ENCODE results near the gene HSP90AB1. TPM values are rescaled to one million over a fixed set of nuclear protein-coding genes. Genes with fewer than 3 reads are reported as not detected.

HSP90AB1 gene
- total RNA-seq, 1 experiment from 2014 or later, result 1,925 TPM

GRCh38 chr6:44266347-44266746, 19.4 kb downstream of the HSP90AB1 start:
- DNase-seq (ENCODE audit: low read depth), result no peak

- DNase-seq (ENCODE audit: low read depth), result no peak
Measured at GRCh38 chr6:44267252-44267651, 20.4 kb downstream of the HSP90AB1 start.

GRCh38 chr6:44268095-44268628, 21.3 kb downstream of the HSP90AB1 start:
- DNase-seq (ENCODE audit: low read depth), result no peak

- DNase-seq (ENCODE audit: low read depth), result no peak
Measured at GRCh38 chr6:44269178-44269920, 22.4 kb downstream of the HSP90AB1 start.

- no peak for DNase-seq (ENCODE audit: low read depth)
Measured at GRCh38 chr6:44269921-44270525, 23.1 kb downstream of the HSP90AB1 start, which contains the start of gene TMEM151B. Gene TMEM151B, plus strand, starts transcription at chr6:44270450. Its CDS starts 293 bp downstream, at chr6:44270743.

GRCh38 chr6:44270526-44271405, 23.9 kb downstream of the HSP90AB1 start:
- DNase-seq (ENCODE audit: low read depth), result no peak

- DNase-seq (ENCODE audit: low read depth), result no peak
Measured at GRCh38 chr6:44271406-44271723, 24.5 kb downstream of the HSP90AB1 start.

GRCh38 chr6:44271914-44272313, 25.0 kb downstream of the HSP90AB1 start:
- DNase-seq (ENCODE audit: low read depth), result no peak

GRCh38 chr6:44272529-44272928, 25.6 kb downstream of the HSP90AB1 start:
- DNase-seq (ENCODE audit: low read depth), result no peak

GRCh38 chr6:44272999-44273566, 26.2 kb downstream of the HSP90AB1 start:
- DNase-seq (ENCODE audit: low read depth), result no peak

GRCh38 chr6:44273617-44274016, 26.7 kb downstream of the HSP90AB1 start:
- no peak for DNase-seq (ENCODE audit: low read depth)

- DNase-seq (ENCODE audit: low read depth), result no peak
Measured at GRCh38 chr6:44275271-44275748, 28.4 kb downstream of the HSP90AB1 start.

GRCh38 chr6:44275749-44276648, 29.1 kb downstream of the HSP90AB1 start:
- no peak for DNase-seq (ENCODE audit: low read depth)

GRCh38 chr6:44276667-44277640, 30.1 kb downstream of the HSP90AB1 start:
- no peak for DNase-seq (ENCODE audit: low read depth)

- no peak for DNase-seq (ENCODE audit: low read depth)
Measured at GRCh38 chr6:44277763-44278162, 30.9 kb downstream of the HSP90AB1 start.

GRCh38 chr6:44278315-44278714, 31.4 kb downstream of the HSP90AB1 start:
- no peak for DNase-seq (ENCODE audit: low read depth)

- peak; percentile 43 for DNase-seq (ENCODE audit: low read depth)
Measured at GRCh38 chr6:44278774-44279697, 32.1 kb downstream of the HSP90AB1 start.

- no peak for DNase-seq (ENCODE audit: low read depth)
Measured at GRCh38 chr6:44284121-44284520, 37.2 kb downstream of the HSP90AB1 start.

Data from HT1080 (cell line).